MM.1S (cell line): ENCODE measurements around the gene CFAP46.

Experiments used
- EZH2 ChIP-seq: fragments of 300-600 bp; sonication (generic); optimal IDR thresholded peaks from 2 replicates; pipeline ENCODE3; 2017; ENCODE audit warnings: low read depth, mild to moderate bottlenecking, antibody characterized with exemption, low read length, mixed read lengths
- EZH2phosphoT487 ChIP-seq: fragments of 300-600 bp; sonication (generic); IDR thresholded peaks from 2 replicates; pipeline ENCODE4 v1.6.1; 2018; ENCODE audit warnings: antibody characterized with exemption, low read length
- TF ChIP-seq, protein P1 (sequence below): fragments of 300-600 bp; sonication (generic); IDR thresholded peaks from 2 replicates; pipeline ENCODE4 v1.5.1; 2016; ENCODE audit warnings: antibody characterized with exemption, low read length, mixed read lengths

DNA sequence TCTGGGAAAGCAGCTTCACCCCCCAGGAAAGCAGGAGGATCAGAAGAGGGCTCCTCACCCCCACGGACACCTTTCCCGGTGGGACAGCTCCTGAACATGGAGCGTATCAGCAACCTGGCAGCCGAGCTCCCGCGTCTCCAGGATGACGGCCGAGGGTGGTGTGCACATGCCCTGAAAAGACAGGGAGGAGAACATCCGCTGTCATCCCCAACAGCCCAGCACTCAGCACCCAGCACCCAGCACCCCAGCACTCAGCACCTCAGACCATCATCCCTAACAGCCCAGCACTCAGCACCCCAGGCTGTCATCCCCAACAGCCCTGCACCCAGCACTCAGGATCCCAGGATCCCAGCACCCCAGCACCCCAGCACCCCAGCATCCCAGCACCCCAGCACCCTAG is 3.9 kb upstream of the CFAP46 start:
- TF ChIP-seq, protein P1, sequence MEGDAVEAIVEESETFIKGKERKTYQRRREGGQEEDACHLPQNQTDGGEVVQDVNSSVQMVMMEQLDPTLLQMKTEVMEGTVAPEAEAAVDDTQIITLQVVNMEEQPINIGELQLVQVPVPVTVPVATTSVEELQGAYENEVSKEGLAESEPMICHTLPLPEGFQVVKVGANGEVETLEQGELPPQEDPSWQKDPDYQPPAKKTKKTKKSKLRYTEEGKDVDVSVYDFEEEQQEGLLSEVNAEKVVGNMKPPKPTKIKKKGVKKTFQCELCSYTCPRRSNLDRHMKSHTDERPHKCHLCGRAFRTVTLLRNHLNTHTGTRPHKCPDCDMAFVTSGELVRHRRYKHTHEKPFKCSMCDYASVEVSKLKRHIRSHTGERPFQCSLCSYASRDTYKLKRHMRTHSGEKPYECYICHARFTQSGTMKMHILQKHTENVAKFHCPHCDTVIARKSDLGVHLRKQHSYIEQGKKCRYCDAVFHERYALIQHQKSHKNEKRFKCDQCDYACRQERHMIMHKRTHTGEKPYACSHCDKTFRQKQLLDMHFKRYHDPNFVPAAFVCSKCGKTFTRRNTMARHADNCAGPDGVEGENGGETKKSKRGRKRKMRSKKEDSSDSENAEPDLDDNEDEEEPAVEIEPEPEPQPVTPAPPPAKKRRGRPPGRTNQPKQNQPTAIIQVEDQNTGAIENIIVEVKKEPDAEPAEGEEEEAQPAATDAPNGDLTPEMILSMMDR: no peak
- TF ChIP-seq EZH2 (no peak), EZH2phosphoT487 (no peak)
